NCI-H2029 (cell line): ENCODE measurements around the gene IDS.
"Not testable (repeated sequence)": the region's sequence is repeated elsewhere in the genome, so short reads cannot be mapped to it uniquely, and the experiment has no call there.

Experiments
- DNase-seq: peaks from one replicate; lab custom pipeline; 2025; lab: John Stamatoyannopoulos, UW

Gene IDS

DNA sequence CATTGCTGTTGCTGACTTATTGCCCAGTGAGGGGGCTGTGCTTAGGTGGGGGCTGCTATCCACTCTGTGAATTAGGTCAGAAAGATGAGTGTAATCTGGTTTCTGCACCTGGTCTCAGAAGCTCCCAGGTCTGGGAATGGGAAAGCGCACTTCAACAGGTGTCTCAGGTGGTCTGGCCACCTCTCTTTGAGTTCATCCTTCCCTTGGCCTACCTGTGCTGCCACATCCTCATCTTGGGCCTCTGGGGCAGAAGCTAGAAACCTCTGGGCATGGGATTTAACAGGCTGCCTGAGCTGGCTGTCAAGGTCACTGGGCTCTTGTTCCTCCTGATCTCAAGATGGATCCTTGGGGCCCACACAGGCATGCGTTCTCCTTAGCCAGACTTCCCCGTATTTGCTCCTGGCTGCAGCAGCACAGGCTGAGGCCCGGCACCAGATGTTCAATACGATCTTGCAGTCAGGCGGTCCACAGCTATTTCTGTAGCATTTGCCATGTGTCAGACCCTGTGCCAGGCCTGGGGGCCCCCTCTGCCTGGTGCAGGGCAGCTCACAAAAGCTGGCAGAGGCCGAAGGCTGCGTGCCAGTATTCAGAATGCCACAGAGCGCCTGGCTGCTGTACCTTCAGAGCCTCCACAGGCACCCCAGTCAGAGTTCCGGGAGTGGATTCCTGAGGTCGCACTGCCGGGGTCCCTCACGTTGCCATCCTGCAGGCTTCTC is 21.4 kb upstream of the IDS start:
- DNase-seq = not testable (repeated sequence)

DNA sequence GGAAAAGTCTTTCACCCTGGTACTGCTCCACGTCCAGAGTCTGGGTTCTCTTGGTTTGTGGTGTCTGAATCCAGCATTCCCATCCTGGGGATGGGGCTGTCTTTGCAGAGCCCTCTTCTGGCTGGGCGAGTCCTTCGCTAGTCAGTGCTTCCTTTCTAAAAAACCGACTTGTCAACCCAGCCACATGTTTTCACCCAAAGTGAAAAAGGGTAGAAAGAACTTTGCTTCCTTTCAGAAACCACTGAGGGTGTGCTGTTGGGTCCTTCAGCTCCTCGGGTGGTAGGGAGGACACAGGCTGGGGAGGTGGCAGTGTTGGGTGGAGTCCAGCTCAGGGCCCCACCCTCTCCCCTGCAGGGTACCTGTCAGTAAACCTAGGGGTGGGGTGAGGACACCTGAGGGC is 20.8 kb upstream of the IDS start:
- not testable (repeated sequence) for DNase-seq

DNA sequence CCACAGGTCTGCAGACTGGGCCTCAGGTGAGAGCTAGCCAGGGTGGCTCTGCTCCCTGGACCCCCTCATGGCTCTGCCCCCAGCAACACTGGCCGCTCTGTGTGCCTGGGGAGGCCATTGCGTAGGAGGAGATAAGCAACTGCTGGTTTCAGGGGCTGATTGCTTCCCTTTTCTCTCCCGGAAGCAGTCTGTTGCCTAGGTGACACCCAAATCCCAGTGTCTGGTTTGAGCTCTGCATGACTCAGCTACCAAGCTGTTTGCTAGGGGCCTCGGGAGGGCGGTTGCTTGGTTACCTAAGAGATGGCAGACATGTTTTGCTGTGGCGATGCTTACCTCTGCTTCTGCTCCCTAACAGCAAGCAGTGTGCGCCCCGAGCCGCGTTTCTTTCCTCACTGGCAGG is 20.3 kb upstream of the IDS start:
- peak; percentile 7 for DNase-seq

DNA sequence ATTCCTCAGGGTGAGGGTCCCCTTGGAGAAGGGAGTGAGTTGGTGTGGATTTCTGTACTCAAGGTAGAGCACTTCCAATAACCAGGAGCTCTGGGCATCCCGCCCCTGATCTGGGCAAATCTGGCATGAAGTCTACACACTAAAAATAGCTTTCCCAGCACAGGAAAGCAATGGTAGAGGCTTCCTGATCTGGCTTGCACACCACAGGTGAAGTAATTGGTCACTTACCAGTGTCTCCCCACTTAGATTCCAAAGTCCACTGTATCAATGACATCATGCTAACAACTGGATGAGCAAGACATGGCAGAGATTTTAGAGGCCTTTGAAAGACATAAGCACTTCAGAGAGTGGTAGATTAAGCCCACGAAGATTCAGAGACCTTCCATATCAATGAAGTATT is 17.8 kb upstream of the IDS start:
- no peak for DNase-seq

DNA sequence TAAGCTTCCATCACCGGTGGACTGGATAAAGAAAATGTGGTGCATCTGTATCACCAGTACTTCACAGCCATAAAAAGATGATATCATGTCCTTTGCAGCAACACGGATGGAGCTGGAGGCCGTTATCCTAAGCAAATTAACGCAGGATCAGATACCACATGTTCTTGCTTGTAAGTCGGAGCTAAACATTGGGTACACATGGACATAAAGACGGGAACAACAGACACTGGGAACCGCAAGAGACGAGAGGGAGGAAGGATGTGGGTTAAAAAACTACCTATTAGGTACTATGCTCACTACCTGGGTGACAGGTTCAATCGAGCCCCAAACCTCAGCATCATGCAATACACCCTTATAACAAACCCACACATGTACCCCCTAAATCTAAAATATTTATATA is 16.3 kb upstream of the IDS start:
- DNase-seq = no peak

DNA sequence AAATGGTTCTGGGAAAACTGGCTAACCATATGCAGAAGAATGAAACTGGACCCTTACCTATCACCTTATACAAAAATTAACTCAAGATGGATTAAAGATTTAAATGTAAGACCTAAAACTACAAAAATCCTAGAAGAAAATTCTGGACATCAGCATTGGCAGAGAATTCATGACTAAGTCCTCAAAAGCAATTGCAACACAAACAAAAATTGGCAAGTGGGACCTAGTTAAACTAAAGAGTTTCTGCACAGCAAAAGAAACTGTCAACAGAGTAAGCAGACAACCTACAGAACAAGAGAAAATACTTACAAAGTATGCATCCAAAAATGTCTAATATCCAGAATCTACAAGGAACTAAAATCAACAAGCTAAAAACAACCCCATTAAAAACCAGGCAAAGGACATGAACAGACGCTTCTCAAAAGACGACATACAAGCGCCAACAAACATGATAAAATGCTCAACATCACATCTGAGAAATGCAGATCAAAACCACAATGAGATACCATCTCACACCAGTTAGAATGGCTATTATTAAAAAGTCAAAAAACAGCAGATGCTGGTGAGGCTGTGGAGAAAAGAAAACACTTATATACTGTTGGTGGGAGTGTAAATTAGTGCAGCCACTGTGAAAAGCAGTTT is 15.7 kb upstream of the IDS start:
- not testable (repeated sequence) for DNase-seq

DNA sequence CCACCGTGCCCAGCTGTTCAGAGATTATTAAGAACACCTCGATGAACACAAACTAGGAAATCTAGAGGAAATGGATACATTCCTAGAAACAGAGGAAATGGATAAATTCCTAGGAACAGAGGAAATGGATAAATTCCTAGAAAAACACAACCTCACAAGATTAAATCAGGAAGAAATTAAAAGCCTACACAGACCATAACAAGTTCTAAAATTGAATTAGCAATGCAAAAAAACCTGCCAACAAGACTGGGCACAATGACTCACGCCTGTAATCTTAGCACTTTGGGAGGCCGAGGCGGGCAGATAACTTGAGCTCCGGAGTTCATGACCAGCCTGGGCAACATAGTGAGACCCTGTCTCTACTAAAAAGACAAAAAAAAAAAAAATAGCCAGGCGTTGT is 13.1 kb upstream of the IDS start:
- no peak for DNase-seq

DNA sequence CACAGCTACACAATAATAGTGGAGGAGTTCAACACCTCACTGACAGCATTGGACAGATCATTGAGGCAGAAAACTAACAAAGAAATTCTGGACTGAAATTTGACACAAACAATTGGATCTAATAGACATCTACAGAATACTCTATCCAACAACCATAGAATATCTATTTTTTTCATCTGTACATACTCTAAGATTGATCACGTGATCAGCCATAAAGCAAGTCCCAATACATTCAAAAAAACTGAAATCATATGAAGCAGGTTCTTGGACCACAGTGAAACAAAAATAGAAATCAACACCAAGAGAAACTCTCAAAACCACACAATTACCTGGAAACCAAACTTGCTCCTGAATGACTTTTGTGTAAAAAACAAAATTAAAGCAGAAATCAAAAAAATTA is 12.2 kb upstream of the IDS start:
- DNase-seq = no peak

DNA sequence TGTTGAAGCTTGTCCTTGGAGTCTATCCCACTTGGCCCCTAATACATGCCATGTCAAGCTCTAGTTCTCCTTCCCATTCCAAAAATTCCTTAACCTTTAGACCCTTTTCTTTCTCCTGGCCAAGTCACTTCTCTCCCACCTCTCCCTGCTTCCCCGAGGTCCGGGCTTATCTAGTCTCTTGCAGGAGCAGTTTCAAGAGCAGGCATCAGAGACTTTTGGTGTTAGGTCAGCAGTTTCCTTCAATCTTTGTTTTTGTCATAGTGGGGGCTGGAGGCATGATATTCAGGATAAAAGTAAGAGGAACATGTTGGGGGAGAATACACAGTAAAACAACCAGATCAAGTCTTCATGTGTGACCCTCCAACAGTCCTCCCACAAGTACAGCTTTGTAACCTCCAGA is 11.5 kb upstream of the IDS start:
- no peak for DNase-seq

DNA sequence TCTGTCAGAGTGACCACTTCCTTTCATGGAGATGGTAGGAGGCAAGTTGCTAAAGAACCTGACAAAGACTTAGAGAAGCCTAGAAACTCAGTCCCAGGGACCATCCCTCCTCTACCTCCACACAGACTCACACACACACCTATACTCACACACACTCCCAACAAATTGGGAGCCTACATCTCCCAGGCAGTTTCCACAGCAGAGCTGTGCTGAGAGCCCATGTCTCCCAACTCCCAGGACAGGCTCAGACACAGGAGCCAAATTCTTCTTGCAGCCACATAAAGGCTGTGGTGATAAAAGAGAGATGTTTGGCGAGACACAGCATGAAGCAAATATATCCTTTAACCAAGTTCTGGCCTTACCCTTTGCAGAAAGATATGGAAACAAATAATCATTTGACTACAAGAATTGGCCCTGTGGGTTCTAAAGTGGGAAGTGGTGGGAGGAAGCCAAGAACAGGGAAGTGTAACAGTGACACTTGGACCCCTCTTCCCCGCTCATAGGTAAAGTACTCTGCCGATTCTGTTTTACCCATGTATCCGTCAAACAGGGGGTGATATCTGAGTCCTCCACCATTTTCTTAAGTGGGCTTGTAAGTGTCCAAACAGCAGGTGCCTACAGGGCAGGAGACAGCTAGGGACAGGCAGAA is 11.0 kb upstream of the IDS start:
- no peak for DNase-seq

DNA sequence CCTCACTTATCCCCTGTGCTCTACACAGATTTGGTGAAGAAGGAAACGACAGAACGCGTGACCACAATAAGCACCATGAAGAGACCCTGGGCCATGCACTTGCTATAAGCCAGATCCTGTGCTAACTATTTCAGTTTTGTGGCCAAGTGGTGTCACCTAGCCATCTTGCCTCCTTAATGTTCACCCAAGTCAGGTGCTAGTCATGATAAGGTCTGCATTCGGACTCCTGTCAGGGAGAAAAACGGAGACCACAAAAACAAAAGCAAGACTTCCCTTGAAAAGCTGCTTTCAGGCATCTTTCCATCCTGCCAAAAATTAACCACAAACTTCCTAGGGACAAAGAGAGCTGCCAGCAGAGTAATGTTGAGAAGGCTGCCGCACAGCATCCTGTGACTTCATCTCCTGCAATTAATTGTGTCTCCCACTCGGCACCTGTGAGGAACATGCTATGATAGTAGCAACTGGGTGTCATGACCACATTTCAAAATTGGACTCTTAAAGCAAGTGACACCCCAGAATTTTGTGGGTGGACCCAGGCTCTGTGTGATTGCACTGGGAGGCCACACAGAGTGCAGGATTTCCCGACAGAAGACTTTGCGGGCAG is 8.8 kb upstream of the IDS start:
- DNase-seq = no peak

DNA sequence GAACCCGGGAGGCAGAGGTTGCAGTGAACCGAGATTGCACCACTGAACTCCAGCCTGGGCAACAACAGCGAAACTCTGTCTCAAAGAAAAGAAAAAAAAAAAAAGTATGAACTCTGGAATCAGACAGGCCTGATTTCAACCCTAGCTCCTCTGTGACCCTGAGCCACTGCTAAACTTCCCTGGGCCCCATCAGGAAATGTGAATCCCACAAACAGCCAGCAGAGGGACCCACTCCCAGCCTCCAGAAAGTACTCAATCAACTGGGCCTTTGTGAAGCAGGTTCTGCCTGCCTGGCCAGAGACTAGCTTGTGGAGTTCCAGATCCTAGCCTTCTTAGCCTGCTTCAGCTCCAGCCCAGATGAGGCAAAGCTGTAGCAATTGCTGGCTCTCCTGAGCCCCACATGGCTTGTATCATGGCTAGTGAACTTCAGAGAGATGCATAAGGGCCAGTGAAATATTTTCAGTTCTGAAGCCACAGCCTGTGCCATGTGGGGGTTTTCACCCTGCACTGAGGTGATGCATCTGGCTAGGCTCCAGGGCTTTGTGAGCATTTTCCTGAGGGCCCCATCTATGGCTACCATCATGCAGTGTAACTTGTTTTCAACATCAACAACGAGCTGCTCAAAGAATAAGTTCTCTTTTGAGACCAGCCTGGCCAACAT is 7.2 kb upstream of the IDS start:
- peak; percentile 7 for DNase-seq

DNA sequence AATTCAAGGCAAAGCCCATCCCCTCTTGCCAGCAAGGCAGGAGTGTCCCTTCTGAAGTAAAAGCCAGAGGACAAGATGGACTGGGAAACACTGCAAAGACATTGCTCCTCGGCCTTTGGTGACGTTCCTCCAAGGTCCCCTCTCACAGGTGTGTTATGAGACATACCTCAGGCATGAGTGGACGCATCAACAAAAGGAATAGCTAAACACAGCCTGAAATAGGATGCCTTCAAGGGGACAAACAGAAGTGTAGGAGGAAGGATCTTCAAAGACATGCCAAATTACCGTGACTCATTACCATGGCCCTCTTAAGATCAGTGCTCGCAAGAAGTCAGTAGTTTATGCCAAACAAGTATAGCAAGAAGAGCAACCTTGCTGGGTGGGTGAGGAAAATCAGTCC is 6.0 kb upstream of the IDS start:
- DNase-seq = no peak

DNA sequence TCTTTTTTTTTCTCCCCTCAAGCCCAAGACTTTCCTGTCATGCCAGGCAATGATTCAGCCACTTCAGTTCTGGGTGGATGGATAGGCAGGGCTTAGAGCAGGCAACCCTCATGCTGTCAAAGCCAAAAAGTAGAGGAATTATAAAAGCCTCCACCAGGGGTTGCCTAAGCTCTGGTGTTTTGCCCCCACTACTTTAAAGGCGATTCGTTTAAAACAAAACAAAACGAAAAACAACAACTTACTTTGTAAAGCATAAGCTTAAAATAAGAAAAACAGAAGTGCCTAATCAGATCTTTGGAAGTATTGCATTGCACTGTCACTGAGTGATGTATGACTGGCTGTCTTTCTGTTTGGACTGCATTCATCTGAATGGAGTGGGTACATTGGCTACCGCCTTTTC is 5.3 kb upstream of the IDS start:
- no peak for DNase-seq

DNA sequence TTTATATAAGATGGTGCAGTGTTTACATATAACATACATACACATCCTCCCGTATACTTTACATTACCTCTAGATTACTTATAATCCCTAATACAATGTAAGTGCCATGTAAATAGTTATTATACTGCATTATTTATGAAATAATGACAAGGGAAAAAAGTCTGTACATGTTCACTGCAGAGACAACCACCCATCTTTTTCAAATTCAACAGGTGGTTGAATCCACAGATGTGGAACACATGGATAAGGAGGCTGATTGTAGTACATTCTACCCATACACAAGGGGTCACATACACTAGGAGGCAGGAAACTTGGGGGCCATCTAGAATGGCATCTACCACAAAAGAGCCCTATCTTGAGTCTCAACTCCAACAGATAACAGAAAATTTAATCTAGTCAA is 3.4 kb upstream of the IDS start:
- DNase-seq = no peak

DNA sequence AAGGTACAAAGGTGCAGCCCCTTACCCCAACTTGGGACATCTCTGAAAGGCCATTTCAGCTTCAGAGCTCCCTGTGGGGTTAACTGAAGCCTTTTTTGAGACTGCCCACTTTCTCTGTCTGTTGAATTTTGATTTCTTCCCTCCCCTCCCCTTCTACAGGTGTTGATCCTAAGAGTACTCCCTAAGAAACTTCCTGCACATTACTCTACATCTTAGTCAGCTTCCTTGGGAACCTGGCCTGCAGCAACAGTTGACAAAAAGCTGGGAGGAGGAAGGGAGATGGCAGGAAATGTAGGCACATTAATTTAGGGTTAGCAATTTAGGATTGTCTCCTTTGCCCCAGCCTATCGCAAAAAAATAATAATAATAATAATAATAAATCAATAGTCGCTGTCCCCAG is 1.2 kb upstream of the IDS start:
- DNase-seq = no peak

DNA sequence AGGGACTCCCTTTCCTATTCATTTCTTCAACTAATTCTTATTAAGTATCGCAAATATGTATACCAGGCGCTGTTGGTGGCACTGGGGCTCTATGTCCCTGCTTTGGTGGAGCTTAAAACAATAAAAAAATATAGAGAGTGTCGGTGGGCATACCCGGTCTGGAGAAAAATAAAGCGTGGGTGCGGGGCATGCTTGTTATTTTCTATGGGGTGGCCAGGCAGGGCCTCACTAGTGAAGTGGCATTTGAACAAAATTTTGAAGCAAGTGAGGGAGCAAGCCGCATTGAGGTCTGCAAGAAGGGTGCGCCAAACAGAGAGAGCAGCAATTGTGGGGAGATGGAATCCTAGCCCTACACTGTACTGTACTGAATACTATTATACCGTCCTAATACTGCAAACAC is 565 bp upstream of the IDS start:
- no peak for DNase-seq

DNA sequence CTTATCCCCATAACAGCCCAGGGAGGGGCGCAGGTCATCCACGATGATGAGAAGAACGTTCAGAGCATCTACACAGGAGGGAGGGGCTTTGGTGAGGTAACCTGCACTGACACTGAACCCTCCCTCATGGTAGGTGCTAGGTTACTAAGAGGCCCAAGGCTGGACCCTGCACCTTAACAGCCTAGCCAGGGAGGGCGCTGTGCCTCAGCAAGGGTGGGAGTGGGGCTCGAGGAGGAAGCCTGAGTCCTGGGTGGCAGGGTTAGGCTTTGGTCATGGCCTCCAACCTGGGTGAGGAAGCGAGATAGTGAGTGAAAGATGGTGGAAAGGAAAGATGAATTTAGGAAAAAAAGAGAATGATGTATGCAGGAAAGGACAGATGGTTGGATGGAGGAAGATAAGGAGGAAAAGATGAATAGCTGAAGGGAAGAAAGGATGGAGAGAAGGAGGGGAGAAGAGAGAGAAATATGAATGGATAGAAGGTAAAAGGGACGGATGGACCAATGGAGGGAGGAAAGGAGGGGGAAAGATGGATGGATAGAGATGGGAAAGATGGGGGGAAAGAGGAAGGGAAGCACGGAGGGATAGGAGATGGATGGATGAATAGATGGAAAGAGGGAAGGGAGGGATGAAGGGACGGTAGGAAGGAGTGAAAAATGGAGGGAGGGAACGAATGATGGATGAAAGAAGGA is 736 bp downstream of the IDS start:
- DNase-seq = no peak

DNA sequence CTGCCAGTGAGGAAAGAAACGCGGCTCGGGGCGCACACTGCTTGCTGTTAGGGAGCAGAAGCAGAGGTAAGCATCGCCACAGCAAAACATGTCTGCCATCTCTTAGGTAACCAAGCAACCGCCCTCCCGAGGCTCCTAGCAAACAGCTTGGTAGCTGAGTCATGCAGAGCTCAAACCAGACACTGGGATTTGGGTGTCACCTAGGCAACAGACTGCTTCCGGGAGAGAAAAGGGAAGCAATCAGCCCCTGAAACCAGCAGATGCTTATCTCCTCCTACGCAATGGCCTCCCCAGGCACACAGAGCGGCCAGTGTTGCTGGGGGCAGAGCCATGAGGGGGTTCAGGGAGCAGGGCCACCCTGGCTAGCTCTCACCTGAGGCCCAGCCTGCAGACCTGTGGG is 1.7 kb downstream of the IDS start:
- not testable (repeated sequence) for DNase-seq

DNA sequence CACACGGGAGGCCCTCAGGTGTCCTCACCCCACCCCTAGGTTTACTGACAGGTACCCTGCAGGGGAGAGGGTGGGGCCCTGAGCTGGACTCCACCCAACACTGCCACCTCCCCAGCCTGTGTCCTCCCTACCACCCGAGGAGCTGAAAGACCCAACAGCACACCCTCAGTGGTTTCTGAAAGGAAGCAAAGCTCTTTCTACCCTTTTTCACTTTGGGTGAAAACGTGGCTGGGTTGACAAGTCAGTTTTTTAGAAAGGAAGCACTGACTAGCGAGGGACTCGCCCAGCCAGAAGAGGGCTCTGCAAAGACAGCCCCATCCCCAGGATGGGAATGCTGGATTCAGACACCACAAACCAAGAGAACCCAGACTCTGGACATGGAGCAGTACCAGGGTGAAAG is 2.2 kb downstream of the IDS start:
- DNase-seq = not testable (repeated sequence)

DNA sequence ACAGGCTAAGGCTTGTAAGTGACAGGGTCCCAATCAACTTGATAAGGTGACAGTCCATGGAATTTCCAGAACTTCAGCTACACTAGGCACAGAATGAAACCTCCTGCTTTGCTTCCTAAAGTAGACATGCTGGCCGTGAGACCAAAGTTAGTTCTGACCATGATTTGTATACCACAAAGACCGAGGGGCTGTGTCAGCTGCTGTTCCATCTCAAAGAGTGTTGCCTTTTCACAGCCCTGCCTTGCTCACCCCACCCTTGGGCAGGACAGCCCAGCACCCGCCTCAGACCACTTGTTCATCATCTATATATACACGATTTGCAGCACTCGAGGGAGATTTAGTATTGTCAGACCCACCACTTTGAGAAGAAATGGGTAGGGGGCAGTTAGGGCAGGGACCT is 5.3 kb downstream of the IDS start:
- no peak for DNase-seq

DNA sequence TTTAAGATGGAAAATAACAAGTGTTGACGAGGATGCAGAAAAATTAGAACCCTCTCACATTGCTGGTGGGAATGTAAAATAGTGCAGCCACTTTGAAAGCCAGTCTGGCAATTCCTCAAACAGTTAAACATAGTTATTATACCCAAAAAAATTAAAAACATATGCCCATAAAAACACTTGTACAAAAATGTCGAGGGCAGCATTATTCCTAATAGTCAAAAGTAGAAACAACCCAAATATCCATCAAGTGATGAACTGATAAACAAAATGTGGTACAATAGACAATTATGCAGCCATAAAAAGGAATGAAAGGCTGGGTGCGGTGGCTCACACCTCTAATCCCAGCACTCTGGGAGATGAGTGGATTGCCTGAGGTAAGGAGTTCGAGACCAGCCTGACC is 6.3 kb downstream of the IDS start:
- DNase-seq = no peak
